Activated naive CD4-positive, alpha-beta T cell treated with anti-CD3 and anti-CD28 coated beads, Interleukin-2, amount 50 U/mL, for 72 hours (primary cell): ENCODE data around the gene CLEC17A. TPM values are rescaled to one million over a fixed set of nuclear protein-coding genes. Genes with fewer than 3 reads are reported as not detected.
"Not testable (repeated sequence)": the region's sequence is repeated elsewhere in the genome, so short reads cannot be mapped to it uniquely, and the experiment has no call there.

Experiments
- ATAC-seq, 2 donors: fragments of 150-1000 bp; cut with Tn5 transposase; 2 replicates each; pipeline ENCODE4 v1.10.0; 2021; ENCODE audit warnings: mild to moderate bottlenecking in 2 of 2, moderate library complexity in 2 of 2
- DNase-seq, 2 donors: peaks; one replicate each; pipeline ENCODE4 v3.0.0; 2021 to 2022; ENCODE audit warnings: low spot score in 2 of 2
- H3K27ac Mint-ChIP-seq, 2 donors: one replicate each; pipeline ENCODE4 v1.8.0; 2022; ENCODE audit warnings: mild to moderate bottlenecking in 2 of 2, mixed read lengths in 2 of 2
- H3K36me3 Mint-ChIP-seq, 2 donors: one replicate each; pipeline ENCODE4 v1.8.0; 2022; ENCODE audit warnings: mixed read lengths in 2 of 2
- H3K9me3 Mint-ChIP-seq, 2 donors: one replicate each; pipeline ENCODE4 v1.8.0; 2022; ENCODE audit warnings: mixed read lengths in 2 of 2
- total RNA-seq, 2 donors: library from RNA; stranded (reverse); gene quantifications; one replicate each; pipeline ENCODE4 v1.2.3, GENCODE V29; 2022

The CLEC17A gene
- total RNA-seq, 2 donors from 2014 or later, result 0.16 to 0.43 TPM

GRCh38 chr19:14554382-14554812 is 28.5 kb upstream of the CLEC17A start:
- H3K27ac Mint-ChIP-seq, result peak overlapping the region; percentile 63 to 74
- no peak for DNase-seq
- no peaks in the 10 kb centered on the region for H3K9me3 Mint-ChIP-seq
- ATAC-seq, result no peak
- H3K36me3 Mint-ChIP-seq, result peaks cover 0 to 6% of the 10 kb centered on the region in 2 donors

- Mint-ChIP-seq H3K27ac (peak overlapping the region; percentile 37 to 84), H3K36me3 (no peaks in the 10 kb centered on the region), H3K9me3 (no peaks in the 10 kb centered on the region)
- DNase-seq (peak in 1 of 2 donors; percentile 68), ATAC-seq (peak; percentile 23 to 86)
Measured at GRCh38 chr19:14555918-14556661, 26.8 kb upstream of the CLEC17A start.

GRCh38 chr19:14556662-14557188 is 26.2 kb upstream of the CLEC17A start:
- Mint-ChIP-seq H3K36me3 (no peaks in the 10 kb centered on the region), H3K27ac (peak overlapping the region; percentile 37 to 84), H3K9me3 (no peaks in the 10 kb centered on the region)
- DNase-seq, result peak; percentile 80 to 81
- ATAC-seq, result peak; percentile 74 to 85

GRCh38 chr19:14558370-14559066 is 24.4 kb upstream of the CLEC17A start:
- Mint-ChIP-seq H3K36me3 (no peaks in the 10 kb centered on the region), H3K9me3 (no peaks in the 10 kb centered on the region), H3K27ac (no peak overlapping the region)
- ATAC-seq (no peak), DNase-seq (no peak)

- H3K27ac Mint-ChIP-seq, result peak overlapping the region; percentile 83 to 93
Measured at GRCh38 chr19:14559916-14560775, 22.7 kb upstream of the CLEC17A start.

GRCh38 chr19:14560776-14561108 is 22.1 kb upstream of the CLEC17A start:
- no peak for ATAC-seq
- Mint-ChIP-seq H3K9me3 (no peaks in the 10 kb centered on the region), H3K36me3 (no peaks in the 10 kb centered on the region), H3K27ac (peak overlapping the region; percentile 83 to 93)
- no peak for DNase-seq

More at GRCh38 chr19:14559916-14560775, 22.7 kb upstream of the CLEC17A start:
- ATAC-seq (no peak), DNase-seq (no peak)
- H3K9me3 Mint-ChIP-seq, result no peaks in the 10 kb centered on the region
- H3K36me3 Mint-ChIP-seq, result no peaks in the 10 kb centered on the region

GRCh38 chr19:14561249-14561648 is 21.6 kb upstream of the CLEC17A start:
- Mint-ChIP-seq H3K9me3 (no peaks in the 10 kb centered on the region), H3K27ac (no peak overlapping the region), H3K36me3 (no peaks in the 10 kb centered on the region)
- no peak for DNase-seq
- ATAC-seq, result no peak

- Mint-ChIP-seq H3K9me3 (no peaks in the 10 kb centered on the region), H3K36me3 (no peaks in the 10 kb centered on the region), H3K27ac (peak overlapping the region in 1 of 2 donors; percentile 44)
- ATAC-seq, result no peak
- no peak for DNase-seq
Measured at GRCh38 chr19:14561847-14562351, 21.0 kb upstream of the CLEC17A start.

GRCh38 chr19:14562660-14563589 is 20.0 kb upstream of the CLEC17A start:
- Mint-ChIP-seq H3K9me3 (no peaks in the 10 kb centered on the region), H3K36me3 (no peaks in the 10 kb centered on the region), H3K27ac (no peak overlapping the region)
- ATAC-seq, result no peak
- DNase-seq, result no peak

GRCh38 chr19:14563590-14563926 is 19.3 kb upstream of the CLEC17A start:
- H3K27ac Mint-ChIP-seq, result no peak overlapping the region

GRCh38 chr19:14563989-14564651 is 18.8 kb upstream of the CLEC17A start:
- DNase-seq, result peak in 1 of 2 donors; percentile 62
- Mint-ChIP-seq H3K36me3 (no peaks in the 10 kb centered on the region), H3K27ac (peak overlapping the region in 1 of 2 donors; percentile 72), H3K9me3 (no peaks in the 10 kb centered on the region)
- peak; percentile 50 to 85 for ATAC-seq

More at GRCh38 chr19:14563590-14563926, 19.3 kb upstream of the CLEC17A start:
- no peaks in the 10 kb centered on the region for H3K9me3 Mint-ChIP-seq
- H3K36me3 Mint-ChIP-seq, result no peaks in the 10 kb centered on the region
- DNase-seq (no peak), ATAC-seq (no peak)

GRCh38 chr19:14564652-14565297 is 18.1 kb upstream of the CLEC17A start:
- ATAC-seq, result peak in 1 of 2 donors; percentile 3
- H3K9me3 Mint-ChIP-seq, H3K27ac Mint-ChIP-seq, DNase-seq, H3K36me3 Mint-ChIP-seq: not testable (repeated sequence)

- H3K36me3 Mint-ChIP-seq, result no peaks in the 10 kb centered on the region
- DNase-seq (no peak), ATAC-seq (no peak)
- H3K9me3 Mint-ChIP-seq, result no peaks in the 10 kb centered on the region
- H3K27ac Mint-ChIP-seq, result no peak overlapping the region
Measured at GRCh38 chr19:14565298-14565679, 17.6 kb upstream of the CLEC17A start.

- H3K27ac Mint-ChIP-seq, result no peak overlapping the region
- ATAC-seq (no peak), DNase-seq (no peak)
- no peaks in the 10 kb centered on the region for H3K36me3 Mint-ChIP-seq
- no peaks in the 10 kb centered on the region for H3K9me3 Mint-ChIP-seq
Measured at GRCh38 chr19:14565765-14566711, 16.8 kb upstream of the CLEC17A start.
